Adrenal gland (tissue), 12 donors: ENCODE measurements around the gene L3MBTL3. TPM values are rescaled to one million over a fixed set of nuclear protein-coding genes. Genes with fewer than 3 reads are reported as not detected.
"Not testable (repeated sequence)": the region's sequence is repeated elsewhere in the genome, so short reads cannot be mapped to it uniquely, and the experiment has no call there.

Experiments
- DNase-seq, 7 donors: peaks; one replicate each; pipeline ENCODE4 v3.0.0-alpha.2; 2019 to 2020
- H3K27ac ChIP-seq, 5 donors: fragments of 200-600 bp; sonication (generic) in 4 of 5; 1 replicate in 3 of 5; 2 replicates in 2 of 5; pipeline versions ENCODE4 v1.5.1 to v1.8.0; 2016 to 2020; ENCODE audit warnings: mild to moderate bottlenecking in 1 of 5
- H3K27me3 ChIP-seq: fragments of 200-600 bp; 2 replicates; pipeline ENCODE4 v1.8.0; 2021
- H3K36me3 ChIP-seq, 2 donors: fragments of 200-600 bp; replicated peaks in 1 of 2; 1 replicate in 1 of 2; 2 replicates in 1 of 2; pipeline versions ENCODE4 v1.5.1 to v1.8.0; 2018 to 2022
- H3K4me1 ChIP-seq, 2 donors: fragments of 200-600 bp; replicated peaks in 1 of 2; 1 replicate in 1 of 2; 2 replicates in 1 of 2; pipeline versions ENCODE4 v1.5.1 to v1.8.0; 2018 to 2021
- H3K4me3 ChIP-seq, 4 donors: fragments of 200-600 bp; sonication (generic) in 3 of 4; one replicate each; pipeline ENCODE4 v1.5.1; 2016 to 2018
- H3K9me3 ChIP-seq, 3 donors: fragments of 200-600 bp; sonication (generic) in 1 of 3; replicated peaks in 1 of 3; 1 replicate in 2 of 3; 2 replicates in 1 of 3; pipeline versions ENCODE4 v1.5.1 to v1.8.0; 2016 to 2021
- POLR2A ChIP-seq, 2 donors: fragments of 450-650 bp; IDR thresholded peaks; one replicate each; pipeline ENCODE4 v1.6.1; 2017; ENCODE audit warnings: antibody characterized with exemption in 2 of 2, mild to moderate bottlenecking in 2 of 2, moderate library complexity in 1 of 2
- WGBS, 4 donors: extraction: QIAGEN DNeasy Blood & Tissue Kit in 2 of 4; methylation state at CpG; one replicate each; pipeline versions ENCODE4 v1.1.5 to v1.1.7; 2013 to 2017; 5-methylcytosine and 5-hydroxymethylcytosine counted together
- intact Hi-C, 2 donors: fragments of 100-400 bp; cut with DNase I; formaldehyde crosslinking; loops; one replicate each; pipeline versions ENCODE4 v1.14.1 to v1.15.0; 2022 to 2023
- polyA plus RNA-seq, 3 donors: library from polyadenylated mRNA; stranded (reverse); fragments of 200-250 nt in 2 of 3; fragments of 350-450 nt in 1 of 3; fragmentation: Illumina TruSeq in 1 of 3; extraction: RNeasy Lipid Tissue Mini Kit (QIAGEN cat#74804) in 1 of 3; gene quantifications; one replicate each; pipeline ENCODE4 v1.2.3, GENCODE V29; 2013 to 2014
- total RNA-seq, 9 donors: library from RNA; depleted of rRNA in 4 of 9; stranded (reverse); fragments of >200 nt in 4 of 9; fragments of 120-200 nt in 1 of 9; fragmentation: NEBNext Ultra II Directional in 1 of 9; extraction: Animal tissue kit (Norgen Biotek cat#: 25700) in 1 of 9; gene quantifications; one replicate each; pipeline versions ENCODE4 v1.1.0 to v1.2.4, GENCODE V29; 2013 to 2023
- TF ChIP-seq, protein P1 (sequence below), 6 experiments: fragments of 450-650 bp in 4 of 6; fragments of 200-600 bp in 2 of 6; sonication (generic) in 1 of 6; IDR thresholded peaks; 1 replicate in 5 of 6; 2 replicates in 1 of 6; pipeline versions ENCODE4 v1.5.1 to v1.8.0; 2016 to 2021; ENCODE audit warnings: antibody characterized with exemption in 6 of 6, mild to moderate bottlenecking in 2 of 6, moderate library complexity in 1 of 6
- donor health status: healthy with polysubstance abuse.
- donor health status: Bipolar disorder and iron deficiency.
- donor health status: DM: yes; HTN: yes; CAD: no.
- donor health status: DM: no; HTN: no; CAD: no.
- donor health status: DM: no; HTN: no; CAD: no.
- donor health status: DM: yes; HTN: yes; CAD: no.

L3MBTL3 gene
- total and polyA plus RNA-seq, 12 donors, result 7.2 to 32.5 (median 17.3) TPM

DNA sequence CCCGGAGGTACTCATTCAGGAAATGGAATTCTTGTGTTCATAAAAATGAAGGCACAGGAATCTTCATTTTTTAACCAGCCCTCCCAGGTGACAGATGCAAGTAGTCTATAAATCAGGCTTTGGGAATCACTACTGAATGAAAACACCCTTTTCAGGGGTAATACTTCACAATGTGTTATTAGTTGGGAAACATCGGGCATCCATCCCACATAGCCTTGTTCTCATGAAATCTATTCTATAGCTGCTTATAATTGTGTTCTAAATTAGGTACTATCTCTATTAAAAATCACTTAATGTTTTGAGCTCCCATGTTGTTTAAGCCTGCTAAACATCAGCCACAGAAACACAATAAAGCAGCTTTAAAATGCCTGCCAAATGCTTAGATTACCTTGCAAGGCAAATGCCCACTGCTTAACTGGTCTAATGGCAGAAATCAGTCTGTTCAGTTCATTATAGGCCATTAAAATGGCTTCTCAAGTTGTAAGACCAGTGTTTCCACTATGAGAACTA is 94.9 kb downstream of the L3MBTL3 start:
- DNase-seq, result no peak
- TF ChIP-seq, protein P1, sequence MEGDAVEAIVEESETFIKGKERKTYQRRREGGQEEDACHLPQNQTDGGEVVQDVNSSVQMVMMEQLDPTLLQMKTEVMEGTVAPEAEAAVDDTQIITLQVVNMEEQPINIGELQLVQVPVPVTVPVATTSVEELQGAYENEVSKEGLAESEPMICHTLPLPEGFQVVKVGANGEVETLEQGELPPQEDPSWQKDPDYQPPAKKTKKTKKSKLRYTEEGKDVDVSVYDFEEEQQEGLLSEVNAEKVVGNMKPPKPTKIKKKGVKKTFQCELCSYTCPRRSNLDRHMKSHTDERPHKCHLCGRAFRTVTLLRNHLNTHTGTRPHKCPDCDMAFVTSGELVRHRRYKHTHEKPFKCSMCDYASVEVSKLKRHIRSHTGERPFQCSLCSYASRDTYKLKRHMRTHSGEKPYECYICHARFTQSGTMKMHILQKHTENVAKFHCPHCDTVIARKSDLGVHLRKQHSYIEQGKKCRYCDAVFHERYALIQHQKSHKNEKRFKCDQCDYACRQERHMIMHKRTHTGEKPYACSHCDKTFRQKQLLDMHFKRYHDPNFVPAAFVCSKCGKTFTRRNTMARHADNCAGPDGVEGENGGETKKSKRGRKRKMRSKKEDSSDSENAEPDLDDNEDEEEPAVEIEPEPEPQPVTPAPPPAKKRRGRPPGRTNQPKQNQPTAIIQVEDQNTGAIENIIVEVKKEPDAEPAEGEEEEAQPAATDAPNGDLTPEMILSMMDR (IDR thresholded peaks at IDR 0.05), result no peak
- TF ChIP-seq POLR2A (IDR thresholded peaks at IDR 0.05), result no peak
- Histone ChIP-seq H3K36me3 (no peaks in the 10 kb centered on the region), H3K9me3 (no peaks in the 10 kb centered on the region), H3K4me3 (no peak overlapping the region), H3K4me1 (no peaks in the 10 kb centered on the region), H3K27ac (no peak overlapping the region), H3K27me3 (no peaks in the 10 kb centered on the region)
- WGBS, 4 donors, result 91 to 97% (median 94%) methylated on average over 2 of the region's 2 CpGs
- intact Hi-C loops, result no loop called here

DNA sequence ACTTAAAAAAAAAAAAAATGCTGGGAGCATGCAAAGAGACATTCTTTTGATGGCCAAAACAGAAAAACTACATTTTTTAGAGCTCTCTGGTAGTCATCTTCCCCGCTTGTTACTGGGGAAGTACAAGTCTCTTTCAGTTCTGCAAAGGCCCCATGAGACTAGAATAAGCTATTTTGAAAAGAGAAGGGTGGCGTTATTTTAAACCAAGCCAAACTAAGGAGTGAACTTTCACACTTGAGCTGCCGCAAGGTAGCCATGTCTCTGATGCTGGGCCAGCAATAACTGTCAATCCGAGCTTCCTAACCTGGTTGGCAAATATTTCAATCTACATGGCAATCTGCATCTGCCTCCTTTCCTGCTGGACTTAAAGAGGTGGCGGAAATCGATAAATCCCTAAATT is 96.7 kb downstream of the L3MBTL3 start:
- intact Hi-C loops, result no loop called here
- TF ChIP-seq POLR2A (IDR thresholded peaks at IDR 0.05), result no peak
- TF ChIP-seq, protein P1 (IDR thresholded peaks at IDR 0.05), result no peak
- Histone ChIP-seq H3K27me3 (no peaks in the 10 kb centered on the region), H3K9me3 (no peaks in the 10 kb centered on the region), H3K4me3 (no peak overlapping the region), H3K27ac (no peak overlapping the region), H3K4me1 (no peaks in the 10 kb centered on the region), H3K36me3 (no peaks in the 10 kb centered on the region)
- no peak for DNase-seq
- WGBS, 4 donors, result 82 to 89% (median 84%) methylated on average over 6 of the region's 6 CpGs

DNA sequence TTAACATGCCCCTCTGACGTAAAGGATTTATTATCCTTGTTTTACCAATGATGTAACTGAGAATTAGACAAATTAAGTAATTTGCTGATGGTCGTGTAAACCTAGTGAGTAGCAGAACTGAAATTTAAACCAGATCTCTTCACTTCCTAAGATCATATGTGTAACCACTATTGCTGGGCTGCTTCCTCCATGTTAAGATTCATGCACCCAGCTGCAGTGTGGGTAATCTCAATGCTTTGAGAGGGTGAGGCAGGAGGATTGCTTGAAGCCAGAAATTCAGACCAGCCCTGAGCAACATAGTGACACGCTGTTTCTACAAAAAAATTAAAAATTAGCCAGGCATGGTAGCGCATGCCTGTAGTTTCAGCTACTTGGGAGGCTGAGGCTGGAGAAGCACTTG is 97.9 kb downstream of the L3MBTL3 start:
- intact Hi-C loops, result no loop called here

DNA sequence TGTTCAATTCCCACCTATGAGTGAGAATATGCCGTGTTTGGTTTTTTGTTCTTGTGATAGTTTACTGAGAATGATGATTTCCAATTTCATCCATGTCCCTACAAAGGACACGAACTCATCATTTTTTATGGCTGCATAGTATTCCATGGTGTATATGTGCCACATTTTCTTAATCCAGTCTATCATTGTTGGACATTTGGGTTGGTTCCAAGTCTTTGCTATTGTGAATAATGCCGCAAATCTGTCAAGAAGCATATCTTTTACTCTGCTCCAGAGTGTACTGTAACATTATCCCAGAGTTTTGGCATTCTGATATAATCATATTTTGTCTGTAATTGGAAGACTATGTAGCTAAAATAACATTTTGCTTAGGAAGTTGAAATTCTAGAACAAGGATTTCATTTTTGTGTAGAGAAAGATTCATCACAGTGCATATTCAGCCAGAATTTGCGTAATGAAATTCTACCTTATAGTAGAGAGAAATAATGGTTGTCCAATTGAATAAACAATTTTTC is 98.9 kb downstream of the L3MBTL3 start:
- intact Hi-C loops, H3K4me1 ChIP-seq, H3K4me3 ChIP-seq: not testable (repeated sequence)

More for the DNA sequence above, 97.9 kb downstream of the L3MBTL3 start:
- H3K4me3 ChIP-seq, result no peak overlapping the region
- H3K27me3 ChIP-seq, result no peaks in the 10 kb centered on the region
- no peak overlapping the region for H3K27ac ChIP-seq
- H3K9me3 ChIP-seq, result no peaks in the 10 kb centered on the region
- 88 to 91% (median 89%) methylated on average over 4 of the region's 4 CpGs for WGBS, 4 donors
- no peaks in the 10 kb centered on the region for H3K36me3 ChIP-seq
- H3K4me1 ChIP-seq, result no peaks in the 10 kb centered on the region
- no peak for TF ChIP-seq POLR2A (IDR thresholded peaks at IDR 0.05)
- TF ChIP-seq, protein P1 (IDR thresholded peaks at IDR 0.05), result no peak
- DNase-seq, result no peak

DNA sequence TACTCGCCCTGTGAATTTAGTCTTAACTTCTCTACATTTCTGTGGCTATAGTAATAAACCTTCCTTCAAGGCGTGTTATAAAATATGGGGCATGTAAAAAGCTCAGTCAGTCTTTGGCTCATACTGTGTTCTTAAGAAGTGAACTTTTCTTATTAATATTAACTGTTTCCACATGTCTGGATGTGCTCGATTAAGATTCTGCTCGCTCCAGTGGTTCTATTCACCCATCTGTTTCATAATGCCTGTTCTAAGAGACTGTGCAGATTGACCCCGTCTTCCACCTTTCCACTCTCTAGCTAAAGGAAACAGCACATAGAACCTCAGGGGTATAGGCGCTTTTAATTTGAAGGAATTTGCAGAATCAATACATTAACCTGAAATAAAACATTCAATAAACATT is 99.9 kb downstream of the L3MBTL3 start:
- Histone ChIP-seq H3K27me3 (no peaks in the 10 kb centered on the region), H3K27ac (no peak overlapping the region), H3K36me3 (no peaks in the 10 kb centered on the region), H3K9me3 (no peaks in the 10 kb centered on the region), H3K4me3 (no peak overlapping the region), H3K4me1 (no peaks in the 10 kb centered on the region)
- 91 to 97% (median 96%) methylated on average over 6 of the region's 6 CpGs for WGBS, 4 donors
- TF ChIP-seq, protein P1 (IDR thresholded peaks at IDR 0.05), result no peak
- no peak for TF ChIP-seq POLR2A (IDR thresholded peaks at IDR 0.05)
- no peak for DNase-seq
- intact Hi-C loops, result no loop called here

More for the DNA sequence above, 98.9 kb downstream of the L3MBTL3 start:
- not testable (repeated sequence) for H3K9me3 ChIP-seq, H3K36me3 ChIP-seq, H3K27me3 ChIP-seq, H3K27ac ChIP-seq, DNase-seq
- WGBS, 4 donors, result 94 to 99% (median 99%) methylated on average over 2 to 3 of the region's 4 CpGs
